Fibroblast of skin of abdomen (primary cell): Measurements from ENCODE around the gene DAG1.

Experiments used
- DNase-seq: peaks from one replicate; pipeline ENCODE4 v3.0.0-alpha.2; 2013

Gene DAG1

GRCh38 chr3:49554633-49555265, 84.7 kb downstream of the DAG1 start:
- DNase-seq: no peak

GRCh38 chr3:49556500-49557275, 86.6 kb downstream of the DAG1 start:
- no peak for DNase-seq

- no peak for DNase-seq
Observed at GRCh38 chr3:49563040-49563578, 93.0 kb downstream of the DAG1 start.

GRCh38 chr3:49563766-49564165, 93.7 kb downstream of the DAG1 start:
- no peak for DNase-seq

GRCh38 chr3:49566312-49566711, 96.2 kb downstream of the DAG1 start:
- no peak for DNase-seq

GRCh38 chr3:49567406-49567805, 97.3 kb downstream of the DAG1 start:
- DNase-seq: no peak

GRCh38 chr3:49568965-49569364, 98.9 kb downstream of the DAG1 start:
- DNase-seq: no peak

GRCh38 chr3:49570028-49570654, 100.1 kb downstream of the DAG1 start:
- DNase-seq: no peak

GRCh38 chr3:49582177-49582576, 112.1 kb downstream of the DAG1 start:
- DNase-seq: no peak
